Epidermal melanocyte (primary cell): ENCODE data around the gene EIF6.
"Not testable (repeated sequence)": the region's sequence is repeated elsewhere in the genome, so short reads cannot be mapped to it uniquely, and the experiment has no call there.

Experiments used
- DNase-seq: peaks from one replicate; pipeline ENCODE4 v3.0.0; 2011; ENCODE audit warnings: low spot score; ENCODE audit not compliant: insufficient read length

The EIF6 gene

DNA sequence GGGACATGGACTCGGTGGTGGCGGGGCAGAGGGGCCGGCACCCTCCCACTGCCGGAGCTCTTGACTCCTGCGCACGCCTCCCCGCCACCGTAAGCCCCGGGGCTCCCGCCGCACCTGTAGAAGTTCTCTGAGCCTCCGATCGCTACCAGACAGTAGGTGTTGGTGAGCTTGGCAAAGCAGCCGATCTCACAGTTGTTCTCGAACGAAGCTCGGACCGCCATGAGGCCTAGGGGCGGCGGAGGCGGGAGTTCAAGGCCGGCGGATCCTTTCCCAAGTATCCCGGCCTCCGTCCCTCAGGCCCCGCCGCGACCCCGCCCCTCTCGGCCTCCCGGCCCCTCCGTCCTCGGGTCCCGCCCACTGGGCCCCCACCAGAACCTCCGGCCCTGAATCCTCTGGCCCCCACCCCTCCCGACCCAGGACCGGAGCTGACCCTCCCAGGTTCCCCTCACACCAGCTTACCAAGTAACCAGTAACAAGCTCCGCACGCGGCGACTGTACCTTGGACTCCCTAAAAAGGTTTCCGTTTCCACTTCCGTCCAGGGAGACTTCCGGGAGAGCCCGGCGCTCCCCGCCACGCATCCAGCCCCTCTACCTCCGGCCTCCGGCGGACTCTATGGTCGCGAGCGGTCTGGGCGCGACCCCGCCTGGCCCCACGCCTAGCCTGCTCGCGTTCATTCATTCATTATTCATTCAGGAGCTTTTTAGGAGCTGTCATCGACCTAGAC is at the start of gene EIF6:
TSS of gene EIF6 (minus strand) at position 506 of the 725 bp plus-strand sequence. CDS start at position 221, 285 bp downstream.
- peak; percentile 94 for DNase-seq

DNA sequence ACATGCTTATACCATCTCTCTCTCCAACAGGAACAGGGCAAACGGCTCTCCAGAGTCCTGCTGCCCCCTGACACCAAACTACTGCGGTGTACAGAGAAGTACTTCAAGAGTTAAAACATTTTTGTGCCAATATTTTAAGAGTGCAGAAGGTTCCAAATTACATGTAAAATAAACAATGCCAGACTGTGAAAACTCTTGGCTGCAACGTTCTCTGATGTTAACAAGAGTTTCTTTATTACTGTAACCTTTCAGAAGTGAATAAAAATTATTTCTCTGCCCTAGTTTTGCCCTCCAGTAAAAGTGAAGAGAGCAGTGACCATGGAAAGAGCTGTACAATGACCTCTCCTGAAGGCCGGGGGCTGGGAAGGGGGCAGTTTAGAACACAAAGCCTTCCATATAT is 49.0 kb upstream of the EIF6 start:
- no peak for DNase-seq

DNA sequence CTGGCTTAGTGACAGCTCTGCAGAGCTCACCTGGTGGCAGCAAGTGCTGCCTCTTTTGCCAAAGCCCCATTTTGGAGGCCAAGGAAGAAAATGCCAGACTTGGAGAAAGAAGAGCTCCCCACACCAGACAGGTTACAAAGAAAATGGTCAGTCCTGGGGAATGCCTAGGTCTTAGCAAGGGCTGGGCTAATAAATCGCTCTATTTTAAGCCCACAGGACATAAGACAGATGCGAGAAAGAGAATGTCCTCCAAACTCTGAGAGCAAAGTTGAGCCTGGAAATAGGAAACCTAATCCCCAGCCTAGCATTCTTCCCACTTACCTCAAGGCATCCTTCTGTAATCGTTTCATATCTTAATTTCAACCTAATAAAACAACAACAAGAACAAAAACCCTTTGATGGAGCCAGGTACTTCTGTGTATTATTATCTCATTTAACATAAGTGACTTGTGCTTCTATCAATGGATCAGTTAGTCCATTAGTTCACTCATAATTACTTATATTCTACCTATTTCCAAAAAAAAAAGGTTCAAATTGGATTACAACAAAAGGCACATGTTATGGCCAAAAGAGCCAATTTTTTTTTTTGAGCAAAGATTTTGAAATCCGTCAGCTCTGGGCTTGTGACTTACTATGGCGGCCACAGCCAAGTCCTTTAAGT is 48.1 kb upstream of the EIF6 start:
- DNase-seq, result no peak

DNA sequence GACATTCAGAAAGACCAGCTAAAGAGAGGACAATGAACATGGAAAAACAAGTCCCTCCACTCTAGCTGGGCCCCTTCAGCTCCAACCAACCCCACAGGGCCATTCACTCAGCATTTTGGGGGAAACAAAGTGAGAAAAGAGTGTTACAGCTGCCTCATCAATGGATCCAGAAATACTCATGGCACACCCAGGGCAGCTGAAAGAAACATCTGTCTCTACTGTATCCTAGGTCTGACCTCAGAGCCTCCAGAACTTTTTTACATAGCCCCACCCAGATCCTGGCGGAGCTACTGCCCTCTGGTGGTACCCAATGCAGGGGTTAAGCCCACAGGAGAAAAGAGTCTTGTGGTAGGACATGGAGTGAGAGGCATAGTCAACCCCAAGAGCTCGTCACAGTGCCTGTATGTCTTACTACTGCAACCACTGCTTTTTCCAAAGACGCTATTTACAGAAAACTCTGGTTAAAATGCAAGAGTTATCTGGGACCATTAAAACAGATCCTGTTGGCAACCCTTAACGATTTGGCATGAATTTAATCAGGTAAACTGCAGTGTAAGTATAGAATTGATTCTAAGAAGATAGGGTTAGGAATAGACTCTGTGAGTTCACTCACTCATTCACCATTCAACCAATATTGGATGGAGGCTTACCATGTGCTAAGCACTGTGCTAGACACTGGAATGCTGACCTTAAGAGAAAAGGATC is 45.0 kb upstream of the EIF6 start:
- DNase-seq, result no peak

DNA sequence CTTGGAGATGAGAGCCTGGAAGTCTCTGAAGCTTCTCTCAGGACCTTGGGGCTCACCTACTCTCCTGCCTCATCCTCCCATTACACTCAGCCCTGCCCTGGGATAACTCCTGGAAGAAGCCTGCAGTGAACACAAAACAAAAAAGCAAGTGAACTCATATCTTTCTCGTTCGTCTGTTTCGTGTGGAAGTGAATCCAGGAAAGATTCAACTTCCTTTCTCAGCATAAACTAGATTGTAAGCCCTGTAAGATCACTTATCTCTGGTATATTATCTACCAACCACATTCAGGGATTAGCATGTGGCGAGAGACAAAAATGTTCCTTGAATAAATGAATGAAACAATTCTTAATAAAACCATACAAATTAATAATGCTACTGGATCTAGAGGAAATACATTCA is 44.1 kb upstream of the EIF6 start:
- no peak for DNase-seq

DNA sequence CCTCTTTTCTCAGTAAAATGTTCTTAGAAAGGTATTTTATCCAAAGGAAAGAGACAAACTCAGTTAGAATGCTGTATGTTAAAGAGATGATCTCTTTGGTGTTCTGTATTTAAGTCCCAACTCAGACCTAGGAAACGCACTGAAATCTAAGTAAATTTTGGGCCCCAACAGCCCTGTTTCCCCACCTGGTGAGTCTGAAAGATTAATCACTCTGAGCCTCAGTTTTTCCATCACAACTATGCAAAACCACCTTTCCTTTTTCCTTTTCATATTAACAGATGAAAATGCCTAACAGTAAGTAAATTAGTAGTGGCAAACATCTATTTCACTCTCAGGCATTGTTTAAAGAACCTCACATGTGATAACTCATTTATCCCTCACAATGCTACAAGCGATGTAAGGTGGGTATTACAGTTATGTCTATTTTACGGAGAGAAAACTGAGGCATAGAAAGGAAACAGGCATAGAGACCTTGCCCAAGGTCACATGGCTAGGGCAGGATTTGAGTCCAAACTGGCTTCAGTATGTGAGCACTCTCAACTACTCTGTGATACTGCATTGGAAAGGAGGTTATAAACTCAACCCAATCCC is 43.6 kb upstream of the EIF6 start:
- no peak for DNase-seq

DNA sequence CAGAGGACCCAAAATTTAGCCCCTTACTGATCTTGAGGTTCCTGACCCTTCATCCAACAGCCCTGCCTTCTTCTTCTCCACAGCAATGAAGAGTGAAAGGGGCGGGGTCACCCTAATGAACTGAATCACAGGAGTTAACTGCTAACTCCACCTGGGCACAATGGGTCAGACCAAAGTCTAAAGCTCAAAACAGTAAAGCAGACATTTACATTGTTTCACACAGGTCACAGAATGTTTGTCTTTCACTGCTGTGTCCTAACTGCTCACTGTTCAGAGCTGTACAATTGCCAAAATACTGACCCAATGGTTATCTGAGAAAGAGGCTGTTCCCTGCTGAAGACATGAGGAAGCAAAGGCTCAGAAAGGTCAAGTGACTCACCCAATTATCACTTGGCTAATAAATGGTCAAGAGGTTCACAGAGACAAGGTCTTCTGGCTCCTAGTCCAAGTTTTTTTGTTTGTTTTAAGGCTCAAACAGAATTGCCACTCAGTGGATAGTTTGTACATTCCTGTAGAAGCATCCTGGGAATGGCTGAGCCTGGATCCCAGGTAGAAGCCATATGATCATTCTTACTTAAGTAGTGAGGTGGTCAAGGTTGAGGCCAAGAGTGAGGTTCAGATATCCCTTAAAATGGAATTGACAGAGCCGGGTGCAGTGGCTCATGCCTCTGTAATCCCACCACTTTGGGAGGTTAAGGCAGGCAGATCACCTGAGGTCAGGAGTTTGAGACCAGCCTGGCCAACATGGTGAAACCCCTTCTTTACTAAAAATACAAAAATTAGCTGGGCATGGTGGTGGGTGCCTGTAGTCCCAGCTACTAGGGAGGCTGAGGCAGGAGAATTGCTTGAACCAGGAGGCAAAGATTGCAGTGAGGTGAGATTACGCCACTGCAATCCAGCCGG is 42.8 kb upstream of the EIF6 start:
- no peak for DNase-seq

DNA sequence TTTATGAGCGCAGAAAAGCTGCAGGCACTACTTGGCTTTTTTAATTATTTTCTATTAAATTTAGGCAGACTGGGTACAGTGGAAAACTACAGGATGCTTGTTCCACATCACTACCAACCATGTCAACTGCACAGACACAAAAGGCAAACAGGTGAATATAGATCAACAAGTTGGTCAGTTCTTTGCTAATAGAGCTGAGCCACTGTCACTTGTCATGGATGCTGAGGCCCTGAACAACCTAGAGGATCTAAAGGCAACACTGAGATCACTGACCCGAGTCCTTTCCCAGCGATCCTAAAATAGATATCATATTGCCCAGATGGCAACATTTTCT is 42.1 kb upstream of the EIF6 start:
- DNase-seq, result no peak

DNA sequence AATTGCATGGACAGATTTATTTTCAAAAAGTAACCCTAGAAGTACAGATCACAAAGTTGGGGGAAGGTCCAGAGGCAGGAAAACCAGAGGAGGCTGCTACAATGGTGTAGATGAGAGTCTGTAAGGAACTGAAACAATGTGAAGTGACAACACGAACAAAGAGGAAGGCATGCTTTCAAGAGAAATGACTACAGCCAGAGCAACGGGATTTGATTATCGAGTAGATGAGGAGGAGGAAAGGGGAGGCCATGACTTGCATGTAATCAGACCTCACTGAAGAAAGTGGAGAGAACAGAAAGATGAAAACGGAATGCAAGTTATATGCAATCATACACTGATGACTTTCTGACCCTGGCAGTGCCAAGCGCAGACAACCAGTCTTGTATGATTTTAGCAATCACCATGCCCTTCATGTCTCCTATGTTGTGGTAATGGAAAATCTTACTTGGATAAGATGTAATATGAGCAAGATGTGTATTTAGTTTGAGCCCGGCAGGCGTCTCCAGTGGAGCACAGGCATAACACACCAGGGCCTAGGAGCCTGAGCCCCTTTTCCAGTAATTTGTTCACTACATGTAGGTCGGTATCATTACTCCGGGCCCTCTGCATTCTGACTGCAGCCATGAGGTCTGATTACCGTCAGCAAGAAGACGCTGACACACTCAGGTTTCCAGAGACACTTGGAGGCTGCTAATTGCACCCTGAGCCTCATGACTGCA is 41.6 kb upstream of the EIF6 start:
- DNase-seq, result no peak

DNA sequence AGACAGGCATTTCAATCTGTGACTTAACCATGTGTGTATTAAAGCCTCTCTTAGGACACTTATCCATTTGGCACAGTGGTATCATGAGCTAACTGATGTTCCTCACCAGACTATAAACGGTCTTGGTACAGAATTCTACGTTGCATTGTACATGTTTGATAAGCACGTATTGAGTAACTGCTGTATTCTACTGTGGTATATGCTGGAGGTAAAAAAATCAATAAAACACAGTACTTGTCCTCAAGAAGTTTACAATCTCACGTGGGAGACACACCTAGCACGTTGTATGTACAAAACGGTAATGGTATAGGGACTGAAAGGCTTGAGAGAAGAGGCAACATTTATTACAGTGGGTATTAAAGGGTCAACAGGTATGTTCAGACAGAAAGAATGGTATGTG is 40.8 kb upstream of the EIF6 start:
- DNase-seq, result no peak

DNA sequence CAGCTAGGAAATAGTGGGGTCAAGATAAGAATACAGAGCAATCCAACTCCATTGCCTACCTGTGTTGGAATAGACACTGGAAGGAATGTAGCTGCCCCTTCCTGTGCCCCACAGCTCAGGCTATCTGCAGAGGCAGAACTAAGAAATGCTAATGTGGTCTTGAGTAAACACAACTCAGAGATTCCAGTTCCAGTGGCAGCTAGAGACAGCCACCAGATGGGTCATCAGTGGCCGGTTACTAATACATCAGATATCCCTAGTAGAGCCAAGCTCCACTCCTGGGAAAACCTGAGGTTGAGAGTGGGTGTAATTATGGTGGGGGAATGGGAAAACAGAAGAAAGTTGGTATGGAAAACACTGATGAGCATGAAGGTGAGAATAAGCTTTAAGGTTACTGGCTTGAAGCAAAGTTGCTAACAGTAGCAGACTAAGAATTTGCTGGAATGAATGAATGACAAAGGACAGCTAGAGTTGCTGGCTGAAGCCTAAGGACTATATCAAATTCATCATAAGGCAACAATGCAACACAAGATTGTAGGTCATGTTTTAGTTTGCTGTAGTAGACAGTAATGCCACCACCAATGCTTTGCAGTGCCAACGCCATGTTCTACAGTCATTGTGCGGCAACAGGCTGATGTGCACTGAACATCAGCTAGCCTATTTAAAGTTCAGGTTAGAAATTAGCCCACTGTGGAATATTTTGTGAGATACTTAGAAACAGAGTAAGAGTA is 36.0 kb upstream of the EIF6 start:
- no peak for DNase-seq

DNA sequence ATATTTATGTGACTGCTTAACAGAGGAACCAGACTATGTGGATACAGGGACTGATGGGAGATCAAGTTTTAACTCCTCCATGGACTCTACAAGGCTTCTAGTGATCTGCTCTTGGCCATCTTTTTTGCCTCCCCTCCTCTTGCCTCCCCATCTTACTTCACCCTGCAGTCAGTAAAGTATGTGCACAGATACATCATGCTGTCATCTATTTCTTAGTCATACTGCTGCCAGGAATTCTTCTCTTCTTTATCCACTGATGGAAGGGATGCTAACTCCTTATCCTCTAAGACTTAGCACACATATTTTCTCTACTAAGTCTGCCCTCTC is 35.3 kb upstream of the EIF6 start:
- no peak for DNase-seq

DNA sequence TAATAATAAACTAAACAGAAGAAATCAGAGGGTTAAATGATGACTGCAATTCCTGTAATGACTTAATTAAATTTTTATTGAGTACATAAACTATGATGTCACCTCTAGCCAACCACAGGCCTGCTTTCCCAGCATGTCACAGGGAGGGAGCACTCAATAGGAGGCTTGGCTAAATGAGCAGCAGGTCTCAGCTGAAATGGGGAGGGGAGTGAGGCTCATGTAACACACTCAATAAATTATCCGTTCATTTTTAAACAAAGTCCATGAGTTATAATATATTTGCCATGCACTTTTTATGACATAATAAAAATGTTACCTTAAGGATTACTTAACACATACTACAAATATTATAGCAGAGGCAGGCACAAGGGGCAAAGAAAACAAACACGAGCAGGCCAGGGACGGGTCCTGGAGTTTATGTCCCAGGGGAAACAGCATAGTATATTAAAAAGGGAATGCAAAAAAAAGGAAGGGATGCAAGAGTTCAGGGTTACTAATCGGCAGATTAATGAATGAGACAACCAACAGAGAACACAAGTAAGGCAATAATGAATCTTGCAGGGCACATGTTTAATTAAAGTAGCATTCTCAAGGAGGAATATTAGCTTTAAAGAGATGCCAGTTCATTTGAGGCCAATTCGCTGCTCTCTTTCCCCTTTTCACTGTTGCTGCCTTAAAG is 34.8 kb upstream of the EIF6 start:
- DNase-seq, result no peak

DNA sequence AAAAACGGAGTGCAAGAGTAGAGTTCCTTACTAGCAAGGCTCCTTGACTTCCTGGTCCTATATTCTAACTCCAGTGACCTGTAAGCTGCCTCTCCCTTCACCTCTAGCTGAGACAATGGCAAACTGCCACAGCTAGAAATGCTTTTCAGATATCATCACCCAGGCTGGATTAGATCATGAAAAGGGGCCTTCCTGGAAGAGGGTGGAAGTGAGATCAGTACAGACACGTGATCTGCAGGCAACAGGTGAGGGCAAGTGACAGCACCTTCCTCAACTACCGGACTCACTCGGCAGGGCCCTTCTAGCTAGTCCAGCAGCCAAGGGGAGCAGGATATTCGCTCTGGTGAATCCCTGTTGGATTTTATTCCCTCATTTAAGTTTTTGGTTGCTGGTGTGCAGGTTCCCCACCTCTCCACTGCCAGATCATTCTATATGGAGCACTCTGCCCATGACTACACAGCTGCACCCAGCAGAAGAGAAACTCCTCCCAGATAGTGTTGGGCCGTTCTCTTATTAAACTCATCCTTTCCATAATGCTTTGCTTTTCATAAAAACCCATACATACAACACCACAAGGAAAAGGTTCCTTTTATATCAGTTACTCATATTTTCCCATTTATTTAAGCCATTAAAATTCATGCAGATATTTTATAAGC is 34.1 kb upstream of the EIF6 start:
- DNase-seq, result no peak

DNA sequence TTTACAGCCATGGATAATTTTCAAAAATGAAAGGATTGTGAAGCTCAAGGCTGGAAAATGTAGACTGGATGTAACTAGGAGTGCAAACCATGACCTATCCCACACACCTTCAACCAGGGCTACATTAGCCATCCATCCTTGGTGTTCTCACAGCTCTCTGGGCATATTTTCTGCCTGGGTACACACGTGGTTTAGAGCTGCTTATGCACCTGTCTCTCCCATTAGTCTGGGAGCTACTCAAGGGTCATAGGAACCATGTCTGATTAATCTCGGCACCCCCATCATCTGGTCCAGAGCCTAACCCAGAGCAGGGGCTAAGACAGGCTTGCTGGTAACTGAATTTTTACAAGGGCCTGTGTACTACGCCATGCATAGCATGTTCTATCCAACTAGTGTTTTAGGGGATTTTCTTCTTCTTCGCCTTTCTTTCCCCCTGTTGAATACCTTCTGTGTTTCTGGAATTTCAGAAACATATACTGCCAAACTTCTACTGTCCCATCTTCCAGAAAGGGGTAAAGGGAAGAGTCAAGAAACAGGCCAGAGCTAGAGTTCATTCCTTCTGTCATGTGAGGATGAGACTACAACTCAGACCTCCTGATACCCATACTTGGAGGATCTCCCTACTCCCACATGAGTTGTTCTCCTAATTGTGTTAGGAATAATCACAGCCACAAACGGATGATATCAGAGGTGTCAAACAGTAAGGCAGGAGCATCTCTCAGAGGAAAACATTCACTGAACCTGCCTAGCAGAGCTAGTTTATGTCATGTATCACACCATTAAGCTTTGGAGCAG is 33.0 kb upstream of the EIF6 start:
- DNase-seq, result no peak

DNA sequence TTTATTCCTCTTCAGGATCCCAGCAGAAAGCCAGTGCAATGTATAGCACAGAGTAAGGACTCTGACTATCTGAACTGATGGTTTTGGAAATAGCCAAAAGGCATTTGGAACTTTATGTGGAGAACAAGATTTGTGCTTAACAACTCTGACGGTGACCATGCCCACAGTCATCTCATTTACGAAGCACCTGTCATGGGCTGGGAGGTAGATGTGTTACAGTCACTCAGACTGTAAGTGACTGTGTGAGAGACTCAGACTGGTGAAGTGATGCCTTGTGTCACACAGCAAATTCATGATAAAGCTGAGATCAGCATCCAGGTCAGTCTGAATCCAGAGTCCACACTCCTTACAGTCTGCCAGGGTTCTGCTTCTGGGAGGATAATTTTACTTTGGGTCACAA is 31.5 kb upstream of the EIF6 start:
- no peak for DNase-seq

DNA sequence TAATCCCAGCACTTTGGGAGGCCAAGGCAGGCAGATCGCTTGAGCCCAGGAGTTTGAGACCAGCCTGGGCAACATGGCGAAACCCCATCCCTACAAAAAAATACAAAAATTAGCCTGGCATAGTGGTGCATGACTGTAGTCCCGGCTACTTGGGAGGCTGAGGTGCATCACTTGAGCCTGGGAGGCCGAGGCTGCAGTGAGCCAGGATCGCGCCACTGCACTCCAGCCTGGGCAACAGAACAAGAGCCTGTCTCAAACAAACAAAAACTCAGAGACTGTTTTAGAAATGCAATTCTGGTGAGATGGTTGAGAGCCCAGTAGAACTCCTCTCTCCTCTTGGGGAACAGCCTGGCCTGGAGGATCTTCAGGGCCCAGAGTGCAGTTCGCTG is 31.1 kb upstream of the EIF6 start:
- DNase-seq, result not testable (repeated sequence)
